Natural killer cell (primary cell): ENCODE data around the gene RAB1B. TPM values are rescaled to one million over a fixed set of nuclear protein-coding genes. Genes with fewer than 3 reads are reported as not detected.

Experiments
- ATAC-seq, 3 donors: fragments of 150-1000 bp in 2 of 3; fragments of 200-7000 bp in 1 of 3; cut with Tn5 transposase; 1 replicate in 1 of 3; 2 replicates in 2 of 3; pipeline ENCODE4 v1.10.0; 2021; ENCODE audit warnings: mild to moderate bottlenecking in 2 of 3, moderate library complexity in 2 of 3
- DNase-seq, 2 donors: peaks; one replicate each; pipeline versions ENCODE4 v3.0.0 to v3.0.0-alpha.2; 2013 to 2021; ENCODE audit warnings: mixed read lengths in 1 of 2
- H3K27ac ChIP-seq: one replicate; pipeline ENCODE4 v1.5.1; 2013; ENCODE audit warnings: mild to moderate bottlenecking, low read length
- H3K27me3 ChIP-seq: one replicate; pipeline ENCODE4 v1.6.1; 2013; ENCODE audit warnings: low read length; ENCODE audit not compliant: control insufficient read depth, insufficient read depth
- H3K36me3 ChIP-seq: one replicate; pipeline ENCODE4 v1.6.1; 2013; ENCODE audit warnings: low read length; ENCODE audit not compliant: control insufficient read depth, insufficient read depth
- H3K4me1 ChIP-seq: one replicate; pipeline ENCODE4 v1.6.1; 2013; ENCODE audit warnings: low read length; ENCODE audit not compliant: control insufficient read depth, insufficient read depth
- H3K4me3 ChIP-seq: one replicate; pipeline ENCODE4 v1.5.1; 2013; ENCODE audit warnings: low read length
- H3K9me3 ChIP-seq: one replicate; pipeline ENCODE4 v1.6.1; 2013; ENCODE audit warnings: low read length; ENCODE audit not compliant: control insufficient read depth, insufficient read depth
- H3K27ac Mint-ChIP-seq, 2 donors: one replicate each; pipeline ENCODE4 v1.8.0; 2022; ENCODE audit warnings: mild to moderate bottlenecking in 2 of 2, mixed read lengths in 2 of 2, moderate library complexity in 1 of 2
- H3K27me3 Mint-ChIP-seq, 2 donors: one replicate each; pipeline ENCODE4 v1.8.0; 2022; ENCODE audit warnings: low read depth in 2 of 2, mixed read lengths in 2 of 2
- H3K36me3 Mint-ChIP-seq: one replicate; pipeline ENCODE4 v1.8.0; 2022; ENCODE audit warnings: mixed read lengths
- H3K4me1 Mint-ChIP-seq, 2 donors: one replicate each; pipeline ENCODE4 v1.8.0; 2022; ENCODE audit warnings: mixed read lengths in 2 of 2
- H3K4me3 Mint-ChIP-seq: one replicate; pipeline ENCODE4 v1.8.0; 2022; ENCODE audit warnings: mild to moderate bottlenecking, moderate library complexity, mixed read lengths
- H3K9me3 Mint-ChIP-seq, 2 donors: one replicate each; pipeline ENCODE4 v1.8.0; 2022; ENCODE audit warnings: mixed read lengths in 2 of 2
- WGBS: methylation state at CpG from one replicate; pipeline ENCODE4 v1.1.7; 2013; ENCODE audit warnings: missing lambda C conversion rate; ENCODE audit not compliant: insufficient coverage; 5-methylcytosine and 5-hydroxymethylcytosine counted together
- intact Hi-C: fragments of 100-400 bp; cut with micrococcal nuclease; formaldehyde crosslinking; loops from one replicate; pipeline ENCODE4 v1.14.2; 2022
- total RNA-seq, 4 donors: library from RNA; stranded (reverse); fragments of 120-200 nt in 1 of 4; gene quantifications; one replicate each; pipeline versions ENCODE4 v1.2.3 to v1.2.4, GENCODE V29; 2013 to 2022
- TF ChIP-seq, protein P1 (sequence below): fragments of 200-600 bp; IDR thresholded peaks from one replicate; pipeline ENCODE4 v1.8.0; 2022; ENCODE audit warnings: antibody characterized with exemption

The RAB1B gene
- total RNA-seq, 3 donors from 2014 or later (not counting 1 experiment from before 2014, with no cell fraction given) = 116 to 144 (median 132) TPM

DNA sequence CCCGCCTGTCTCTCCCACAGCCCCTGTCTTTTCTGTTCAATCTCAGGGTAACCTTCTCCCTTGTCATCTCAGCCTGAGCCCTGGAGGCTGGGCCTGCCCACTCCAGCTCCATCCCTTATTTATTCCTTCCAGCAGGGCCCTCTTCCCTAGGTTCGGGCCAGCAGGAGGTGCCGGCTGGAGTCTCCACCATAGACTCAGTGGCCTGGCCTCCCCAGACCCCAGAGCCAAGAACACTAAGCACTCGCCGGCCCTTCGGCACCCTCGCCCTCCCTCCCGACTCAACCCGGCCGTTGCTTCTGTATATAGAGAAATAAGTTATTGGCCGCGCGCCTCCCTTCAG is 1.4 kb upstream of the RAB1B start:
- Histone ChIP-seq H3K27me3 (no peaks in the 10 kb centered on the region), H3K4me3 (peak overlapping the region; percentile 89), H3K4me1 (peaks cover 50% of the 10 kb centered on the region), H3K9me3 (no peaks in the 10 kb centered on the region), H3K36me3 (peaks cover 22% of the 10 kb centered on the region), H3K27ac (peak overlapping the region; percentile 41)
- intact Hi-C loops = no loop called here
- H3K27ac Mint-ChIP-seq = peak overlapping the region; percentile 95 to 98
- no peaks in the 10 kb centered on the region for H3K36me3 Mint-ChIP-seq
- DNase-seq (no peak), ATAC-seq (no peak)
- TF ChIP-seq, protein P1, sequence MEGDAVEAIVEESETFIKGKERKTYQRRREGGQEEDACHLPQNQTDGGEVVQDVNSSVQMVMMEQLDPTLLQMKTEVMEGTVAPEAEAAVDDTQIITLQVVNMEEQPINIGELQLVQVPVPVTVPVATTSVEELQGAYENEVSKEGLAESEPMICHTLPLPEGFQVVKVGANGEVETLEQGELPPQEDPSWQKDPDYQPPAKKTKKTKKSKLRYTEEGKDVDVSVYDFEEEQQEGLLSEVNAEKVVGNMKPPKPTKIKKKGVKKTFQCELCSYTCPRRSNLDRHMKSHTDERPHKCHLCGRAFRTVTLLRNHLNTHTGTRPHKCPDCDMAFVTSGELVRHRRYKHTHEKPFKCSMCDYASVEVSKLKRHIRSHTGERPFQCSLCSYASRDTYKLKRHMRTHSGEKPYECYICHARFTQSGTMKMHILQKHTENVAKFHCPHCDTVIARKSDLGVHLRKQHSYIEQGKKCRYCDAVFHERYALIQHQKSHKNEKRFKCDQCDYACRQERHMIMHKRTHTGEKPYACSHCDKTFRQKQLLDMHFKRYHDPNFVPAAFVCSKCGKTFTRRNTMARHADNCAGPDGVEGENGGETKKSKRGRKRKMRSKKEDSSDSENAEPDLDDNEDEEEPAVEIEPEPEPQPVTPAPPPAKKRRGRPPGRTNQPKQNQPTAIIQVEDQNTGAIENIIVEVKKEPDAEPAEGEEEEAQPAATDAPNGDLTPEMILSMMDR = no peak
- H3K4me3 Mint-ChIP-seq = peak overlapping the region; percentile 97
- peaks cover 38 to 44% of the 10 kb centered on the region in 2 donors for H3K4me1 Mint-ChIP-seq
- H3K27me3 Mint-ChIP-seq = no peaks in the 10 kb centered on the region
- 45% methylated on average over 12 of the region's 13 CpGs for WGBS
- H3K9me3 Mint-ChIP-seq = no peaks in the 10 kb centered on the region

DNA sequence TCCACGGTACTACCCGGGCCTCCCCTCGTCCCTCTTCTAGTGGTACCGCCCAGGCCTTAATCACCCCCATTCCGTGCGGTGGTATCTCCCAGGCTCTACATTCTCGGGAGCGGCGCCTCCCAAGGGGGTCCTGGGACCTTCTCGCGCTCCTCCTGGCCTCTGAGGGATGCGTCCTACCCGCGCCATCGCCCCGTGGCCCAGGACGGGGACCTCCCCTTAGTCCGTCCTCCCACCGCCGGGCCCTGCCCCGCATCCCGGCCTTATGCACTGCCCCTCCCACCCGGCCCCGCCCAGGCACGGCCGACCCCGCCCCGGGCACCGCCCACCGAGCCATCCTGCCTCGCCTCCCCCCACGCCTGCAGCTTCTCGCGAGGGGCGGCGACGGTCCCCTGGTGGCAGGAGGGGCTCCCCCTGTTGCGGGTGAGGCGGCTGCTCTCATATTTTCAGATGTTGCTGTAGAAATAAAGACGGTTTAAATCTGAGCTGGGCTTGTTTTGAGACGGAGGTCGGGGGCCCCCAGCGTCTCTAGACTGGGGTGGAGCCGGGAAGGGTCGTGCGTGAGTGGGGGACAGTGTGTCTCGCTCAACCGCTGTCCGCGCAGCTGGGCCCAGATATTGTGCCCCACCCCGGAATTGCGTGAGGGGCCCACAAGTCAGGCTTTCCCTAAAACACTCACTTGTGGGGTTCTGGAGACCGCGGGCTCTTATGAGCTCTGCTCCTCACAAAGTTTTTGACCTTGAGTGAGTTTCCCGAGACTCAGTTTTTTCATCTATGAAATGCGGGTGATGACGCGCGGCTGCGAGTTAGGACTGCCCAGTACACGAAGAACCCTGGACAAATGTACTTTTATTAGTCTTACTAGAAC is 828 bp upstream of the RAB1B start:
- peak overlapping the region; percentile 85 for H3K27ac ChIP-seq
- peaks cover 56% of the 10 kb centered on the region for H3K4me1 ChIP-seq
- Mint-ChIP-seq H3K4me1 (peaks cover 43 to 49% of the 10 kb centered on the region in 2 donors), H3K36me3 (no peaks in the 10 kb centered on the region), H3K4me3 (peak overlapping the region; percentile 97), H3K27me3 (no peaks in the 10 kb centered on the region), H3K27ac (peak overlapping the region; percentile 95 to 98), H3K9me3 (no peaks in the 10 kb centered on the region)
- peak overlapping the region; percentile 89 for H3K4me3 ChIP-seq
- TF ChIP-seq, protein P1 = no peak
- ATAC-seq (peak; percentile 59 to 73 (median 59)), DNase-seq (peak; percentile 75 to 91)
- no peaks in the 10 kb centered on the region for H3K9me3 ChIP-seq
- under 1% methylated on average over 51 of the region's 61 CpGs for WGBS
- H3K27me3 ChIP-seq = no peaks in the 10 kb centered on the region
- intact Hi-C loops = loop anchor here (1.0 kb wide), 2 partner anchors 15 to 22 kb away; partner anchors contain the start of gene YIF1A
- H3K36me3 ChIP-seq = peaks cover 22% of the 10 kb centered on the region

DNA sequence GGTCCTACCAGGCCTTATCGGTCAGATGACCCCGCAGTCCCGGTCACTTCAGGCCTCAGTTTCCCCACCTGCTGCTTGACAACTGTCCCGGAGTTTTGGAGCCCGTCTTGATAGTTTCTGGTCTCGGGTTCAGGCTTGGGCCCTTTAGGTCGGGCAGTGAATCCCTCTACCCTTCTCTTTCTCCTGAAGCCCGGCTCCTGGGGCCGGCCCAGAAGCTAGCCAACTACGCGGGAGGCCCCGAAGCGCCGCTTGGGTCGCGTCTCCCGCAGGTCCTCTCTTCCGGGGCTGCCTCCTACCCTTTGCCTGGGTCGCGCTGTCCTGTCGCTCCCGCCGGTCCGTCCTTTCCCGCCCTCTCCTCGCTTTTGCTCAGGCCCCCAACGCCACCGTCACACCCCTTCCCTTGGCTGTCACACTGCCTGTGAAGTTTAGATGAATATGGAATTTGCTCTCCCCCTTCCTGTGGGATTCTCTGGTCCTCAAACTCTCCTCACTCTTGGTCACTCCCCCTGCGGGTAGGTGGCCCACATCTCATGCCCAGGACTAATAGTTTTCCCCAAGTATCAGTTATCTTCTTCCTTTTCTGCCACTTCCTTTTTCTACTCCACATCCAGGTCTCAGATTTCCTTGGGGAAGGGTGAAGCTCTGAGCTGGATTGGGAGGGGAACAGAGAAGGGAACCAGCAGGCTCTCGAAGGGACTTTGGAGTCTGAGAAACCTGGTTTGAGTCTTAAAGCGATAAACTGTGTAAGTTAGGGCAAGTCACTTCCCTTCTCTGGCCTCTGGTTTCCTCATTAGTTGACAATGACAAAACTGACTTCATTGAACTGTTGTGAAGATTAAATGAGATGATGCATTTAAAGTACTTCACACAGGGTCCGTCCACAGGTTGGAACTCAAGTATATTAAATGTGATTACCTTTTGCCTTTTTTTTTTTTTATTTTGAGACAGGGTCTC is 790 bp downstream of the RAB1B start:
- no peak for ATAC-seq
- Histone ChIP-seq H3K9me3 (no peaks in the 10 kb centered on the region), H3K36me3 (peaks cover 30% of the 10 kb centered on the region), H3K4me3 (peak overlapping the region; percentile 89), H3K27ac (peak overlapping the region; percentile 85), H3K27me3 (no peaks in the 10 kb centered on the region), H3K4me1 (peaks cover 72% of the 10 kb centered on the region)
- WGBS = 3% methylated on average over 32 of the region's 32 CpGs
- peak in 1 of 2 donors; percentile 46 for DNase-seq
- Mint-ChIP-seq H3K27me3 (no peaks in the 10 kb centered on the region), H3K36me3 (peaks cover 11% of the 10 kb centered on the region), H3K4me1 (peaks cover 59 to 65% of the 10 kb centered on the region in 2 donors), H3K9me3 (no peaks in the 10 kb centered on the region), H3K27ac (peak overlapping the region; percentile 95 to 98), H3K4me3 (peak overlapping the region; percentile 97)
- intact Hi-C loops = loop anchor here (1.0 kb wide), 2 partner anchors 13 to 20 kb away; partner anchors contain the start of gene YIF1A
- TF ChIP-seq, protein P1 = no peak
